HG03521 (cell line): ENCODE results near the gene TRIM9.

ENCODE experiments used
- ATAC-seq: cut with Tn5 transposase; IDR thresholded peaks from one replicate; pipeline ENCODE4 v1.9.1; 2021; ENCODE audit warnings: mild to moderate bottlenecking, moderate library complexity; ENCODE audit not compliant: unreplicated experiment

Gene TRIM9

GRCh38 chr14:50937325-50937724, 157.6 kb downstream of the TRIM9 start:
- no peak for ATAC-seq

GRCh38 chr14:50936882-50937281, 158.0 kb downstream of the TRIM9 start:
- ATAC-seq = no peak

- no peak for ATAC-seq
Observed at GRCh38 chr14:50936016-50936340, 158.9 kb downstream of the TRIM9 start.

- ATAC-seq = no peak
Observed at GRCh38 chr14:50935126-50936015, 159.5 kb downstream of the TRIM9 start.

- no peak for ATAC-seq
Observed at GRCh38 chr14:50932592-50933495, 162.1 kb downstream of the TRIM9 start.

GRCh38 chr14:50932156-50932555, 162.7 kb downstream of the TRIM9 start:
- no peak for ATAC-seq

GRCh38 chr14:50931559-50931958, 163.3 kb downstream of the TRIM9 start:
- no peak for ATAC-seq

GRCh38 chr14:50929506-50929905, 165.4 kb downstream of the TRIM9 start:
- ATAC-seq = no peak

GRCh38 chr14:50928002-50928635, 166.8 kb downstream of the TRIM9 start:
- no peak for ATAC-seq

GRCh38 chr14:50926851-50927386, 168.0 kb downstream of the TRIM9 start:
- no peak for ATAC-seq
